Inferior parietal cortex (tissue), 1 donor: ENCODE results near the gene MAP3K5.
"Not testable (repeated sequence)": the region's sequence is repeated elsewhere in the genome, so short reads cannot be mapped to it uniquely, and the experiment has no call there.

Experiments used
- DNase-seq: peaks from one replicate; pipeline ENCODE4 v3.0.0-alpha.2; 2016; ENCODE audit errors: extremely low spot score

The MAP3K5 gene

DNA sequence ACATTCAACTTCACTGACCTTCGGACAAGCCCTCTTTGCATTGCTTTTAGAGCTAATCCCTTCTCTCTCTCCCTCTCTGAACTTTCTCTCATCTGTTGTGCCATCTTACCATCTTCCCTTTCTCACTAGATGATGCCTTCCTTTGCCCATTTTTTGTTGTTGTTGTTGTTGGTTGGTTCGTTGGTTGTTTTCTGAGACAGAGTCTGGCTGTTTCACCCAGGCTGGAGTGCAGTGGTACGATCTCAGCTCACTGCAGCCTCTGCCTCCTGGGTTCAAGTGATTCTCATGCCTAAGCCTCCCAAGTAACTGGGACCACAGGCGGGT is 18.8 kb downstream of the MAP3K5 start:
- DNase-seq = no peak

- DNase-seq = no peak
These were observed 19.4 kb downstream of the MAP3K5 start for GRCh38 chr6:136772685-136773472.

- DNase-seq = no peak
These were observed 21.0 kb downstream of the MAP3K5 start for GRCh38 chr6:136771306-136771705.

DNA sequence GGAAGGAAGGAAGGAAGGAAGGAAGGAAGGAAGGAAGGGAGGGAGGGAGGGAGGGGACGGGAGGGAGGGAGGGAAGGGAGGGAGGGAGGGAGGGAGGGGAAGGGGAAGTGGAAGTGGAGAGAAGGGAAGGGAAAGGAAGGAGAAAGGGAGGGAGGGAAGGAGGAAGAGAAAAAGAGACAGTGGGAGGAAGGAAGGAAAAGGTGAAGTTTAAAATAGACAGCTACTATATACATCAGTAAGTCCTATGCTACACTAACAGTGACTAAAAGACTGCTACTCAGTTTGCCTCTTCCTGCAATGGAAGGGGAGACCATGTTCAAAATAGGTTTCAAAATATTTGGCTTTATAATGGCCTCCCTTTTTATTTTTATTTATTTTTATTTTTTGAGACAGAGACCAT is 22.5 kb downstream of the MAP3K5 start:
- no peak for DNase-seq

GRCh38 chr6:136769124-136769523 is 23.2 kb downstream of the MAP3K5 start:
- no peak for DNase-seq

GRCh38 chr6:136767570-136768309 is 24.5 kb downstream of the MAP3K5 start:
- no peak for DNase-seq

DNA sequence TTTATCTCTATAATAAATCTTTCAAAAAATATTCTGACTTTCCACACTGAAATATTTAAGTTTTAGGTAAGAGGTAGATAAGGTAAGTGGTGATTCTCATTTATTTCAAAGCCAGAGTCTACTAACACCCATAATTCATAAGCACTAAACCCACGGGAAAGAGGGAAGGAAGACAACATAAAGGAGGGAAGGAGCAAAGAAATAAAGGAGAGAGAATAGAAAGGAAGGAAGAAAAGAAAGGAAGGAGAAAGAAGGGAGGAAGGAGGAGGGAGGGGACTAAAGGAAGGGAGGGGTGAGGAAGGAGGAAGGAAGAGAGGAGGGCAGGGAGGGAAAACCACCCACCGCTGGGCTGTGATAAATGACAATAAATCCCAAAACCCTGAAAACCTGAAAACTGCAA is 25.2 kb downstream of the MAP3K5 start:
- DNase-seq = no peak

DNA sequence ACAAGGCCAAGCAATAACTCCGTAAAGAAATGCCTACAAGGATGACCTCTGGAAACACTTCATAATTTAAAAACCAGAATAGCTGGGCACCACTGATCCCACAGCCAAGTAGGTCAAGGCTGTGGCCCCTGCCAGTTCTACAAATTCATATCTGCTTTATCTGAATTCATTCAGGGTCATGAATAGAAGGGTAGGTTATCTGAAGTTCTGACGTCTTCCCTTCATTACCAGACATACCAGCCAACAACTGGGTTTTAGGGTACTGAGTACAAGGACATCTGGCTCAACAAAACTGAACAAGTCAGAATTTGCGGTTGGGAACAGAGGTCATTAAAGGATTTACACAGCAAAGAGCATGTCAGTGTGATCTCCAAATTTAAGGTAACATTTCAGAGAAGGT is 26.0 kb downstream of the MAP3K5 start:
- no peak for DNase-seq

DNA sequence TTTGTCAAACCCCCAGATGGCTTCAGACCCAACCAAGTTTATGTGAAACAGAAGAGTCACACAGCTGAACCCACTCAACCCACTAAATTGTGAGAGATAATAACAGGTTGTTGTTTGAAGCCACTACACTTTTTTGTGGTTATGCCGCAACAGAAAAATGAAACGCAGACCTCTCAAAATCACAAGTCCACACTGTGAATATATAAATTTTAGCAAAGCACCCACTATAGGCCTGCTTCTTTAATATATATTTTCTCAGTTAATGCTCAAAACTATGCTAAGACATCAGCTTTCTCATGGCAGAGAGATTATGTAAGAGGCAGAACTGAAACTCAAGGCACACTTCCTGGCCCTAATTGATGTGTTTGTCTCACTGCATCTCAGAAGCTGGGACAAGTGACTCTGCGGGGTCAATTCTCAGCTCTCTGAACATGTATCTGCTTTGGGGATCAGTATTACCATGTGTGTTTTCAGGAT is 27.7 kb downstream of the MAP3K5 start:
- no peak for DNase-seq

- DNase-seq = no peak
These were observed 28.4 kb downstream of the MAP3K5 start for GRCh38 chr6:136763716-136764516.

DNA sequence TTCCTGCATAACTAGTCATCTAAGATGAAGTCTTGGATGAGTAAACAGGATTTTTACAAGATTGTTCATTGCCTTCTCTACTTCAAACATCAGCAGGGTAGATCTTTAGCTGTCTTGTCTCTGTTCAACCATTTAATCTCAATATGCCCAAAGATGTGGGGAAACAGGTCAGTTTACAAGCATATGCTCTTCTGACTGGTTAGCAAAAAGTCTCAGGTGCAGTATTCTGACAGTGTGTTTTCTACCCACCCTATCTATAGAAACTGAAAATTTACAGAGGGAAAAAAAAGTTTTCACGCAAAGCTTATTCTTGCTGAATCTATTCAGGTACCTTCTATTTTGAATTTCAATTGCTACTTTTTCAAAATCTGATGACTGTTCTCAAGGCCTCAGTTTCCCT is 29.0 kb downstream of the MAP3K5 start:
- DNase-seq = no peak

DNA sequence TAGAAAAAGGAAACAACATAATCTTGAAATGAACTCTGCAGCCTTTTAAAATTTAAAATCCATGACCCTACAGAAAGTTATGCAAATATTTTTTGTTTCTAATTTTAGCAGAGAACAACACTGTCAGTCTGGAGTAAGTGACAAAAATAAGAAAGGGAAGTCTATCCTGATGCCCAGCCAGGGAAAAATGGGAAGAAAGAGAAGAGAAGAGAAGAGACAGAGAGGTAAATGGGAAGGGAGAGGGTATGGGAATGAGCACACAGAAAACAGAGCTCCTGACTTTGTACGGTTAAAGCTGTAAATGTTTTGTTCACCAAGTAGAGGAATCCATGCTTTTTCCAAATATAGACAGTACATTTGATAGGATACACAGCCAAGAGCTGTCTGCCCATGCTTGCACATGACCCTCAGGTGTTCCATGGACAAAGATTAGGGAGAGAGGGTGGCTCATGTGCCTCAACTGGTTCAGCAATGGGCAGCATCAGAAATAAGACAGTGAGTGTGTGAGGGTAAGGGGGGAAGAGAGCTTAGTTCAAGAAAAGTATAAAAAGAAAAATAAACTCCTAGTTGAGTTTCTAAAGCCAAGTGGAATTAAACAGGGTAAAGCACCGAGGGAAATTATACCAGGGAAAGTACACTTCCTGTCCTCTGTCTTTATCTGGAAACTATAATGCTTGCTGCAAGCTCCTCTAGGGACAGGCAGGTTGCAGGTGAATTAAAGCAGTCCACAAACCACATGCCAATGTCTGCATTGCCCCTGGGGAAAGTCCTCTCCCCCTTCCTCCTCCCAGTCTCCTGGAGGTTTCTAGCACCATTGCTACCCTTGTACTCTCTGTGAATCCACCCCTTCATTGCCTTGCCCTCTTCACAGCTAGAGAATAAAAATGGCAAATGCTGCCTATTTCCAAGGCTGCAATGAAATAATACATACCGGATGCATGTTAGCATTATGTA is 30.0 kb downstream of the MAP3K5 start:
- DNase-seq = no peak

DNA sequence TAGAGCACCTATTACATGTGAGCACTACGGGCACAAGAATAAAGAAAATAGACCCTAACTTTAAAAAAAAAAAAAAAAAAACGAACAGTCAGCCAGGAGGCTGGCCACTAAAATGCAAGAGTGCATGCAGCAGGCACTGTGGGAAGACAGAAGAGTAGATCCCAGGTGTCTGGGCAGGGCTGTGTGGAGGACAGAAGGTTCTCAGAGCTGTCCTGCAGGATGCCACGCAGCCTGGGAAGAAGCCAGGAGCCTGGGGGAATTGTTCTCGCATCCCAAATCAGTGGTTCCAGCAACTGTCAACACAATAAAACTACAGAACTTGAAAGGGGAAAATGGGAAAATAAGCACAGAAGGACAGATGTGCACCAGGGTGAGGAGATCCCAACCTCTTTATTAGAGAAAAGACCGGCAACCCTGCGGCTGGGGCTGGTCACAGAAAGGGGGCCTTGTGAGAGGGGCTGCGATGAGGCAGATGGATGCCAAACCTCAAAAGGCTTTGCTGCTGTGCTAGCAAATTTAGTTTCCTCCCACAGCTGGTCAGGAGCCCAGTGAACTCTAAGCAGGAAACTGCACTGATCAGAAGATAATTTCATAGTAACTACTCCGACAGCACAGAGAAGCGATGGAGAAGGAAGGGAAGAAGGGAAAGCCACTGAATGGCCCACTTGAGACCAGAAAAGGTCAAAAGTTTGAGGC is 30.9 kb downstream of the MAP3K5 start:
- DNase-seq = no peak

GRCh38 chr6:136760781-136761180 is 31.5 kb downstream of the MAP3K5 start:
- not testable (repeated sequence) for DNase-seq

GRCh38 chr6:136757150-136757549 is 35.1 kb downstream of the MAP3K5 start:
- no peak for DNase-seq

- no peak for DNase-seq
These were observed 37.5 kb downstream of the MAP3K5 start for GRCh38 chr6:136754820-136755219.

DNA sequence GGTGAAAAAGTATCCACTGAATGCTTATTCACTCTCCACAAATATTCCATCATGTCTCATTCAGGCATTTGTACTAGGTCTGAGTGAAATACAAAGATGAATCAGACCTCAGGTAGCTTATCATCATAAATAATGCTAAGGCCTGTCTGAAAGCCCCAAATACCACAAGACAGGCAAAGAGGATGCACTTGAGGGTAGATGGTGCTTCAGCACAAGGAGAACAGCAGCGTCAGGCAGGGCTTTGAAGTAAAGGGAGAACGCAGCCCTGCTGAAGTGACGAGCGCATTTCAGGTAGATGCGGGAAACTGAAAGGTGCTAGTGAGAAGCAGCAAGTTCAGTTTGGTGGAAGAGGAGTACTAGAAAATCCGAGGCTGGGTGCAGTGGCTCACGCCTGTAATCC is 38.7 kb downstream of the MAP3K5 start:
- no peak for DNase-seq

DNA sequence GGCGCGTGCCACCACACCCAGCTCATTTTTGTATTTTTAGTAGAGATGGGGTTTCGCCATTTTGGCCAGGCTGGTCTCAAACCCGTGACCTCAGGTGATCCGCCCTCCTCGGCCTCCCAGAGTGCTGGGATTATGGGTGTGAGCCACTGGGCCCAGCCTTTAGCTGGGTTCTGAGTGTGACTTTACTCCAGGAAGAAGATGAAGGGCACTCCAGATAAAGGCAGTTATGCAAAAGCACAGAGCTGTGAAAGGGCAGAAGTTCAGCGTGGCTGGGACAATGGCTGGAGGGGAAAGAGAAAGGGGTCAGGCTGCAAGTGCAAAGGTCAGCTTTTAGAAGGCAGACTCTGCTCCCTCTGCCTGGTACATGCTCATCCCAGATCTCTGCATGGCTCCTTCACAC is 39.7 kb downstream of the MAP3K5 start:
- no peak for DNase-seq

- DNase-seq = no peak
These were observed 40.3 kb downstream of the MAP3K5 start for GRCh38 chr6:136751991-136752390.

DNA sequence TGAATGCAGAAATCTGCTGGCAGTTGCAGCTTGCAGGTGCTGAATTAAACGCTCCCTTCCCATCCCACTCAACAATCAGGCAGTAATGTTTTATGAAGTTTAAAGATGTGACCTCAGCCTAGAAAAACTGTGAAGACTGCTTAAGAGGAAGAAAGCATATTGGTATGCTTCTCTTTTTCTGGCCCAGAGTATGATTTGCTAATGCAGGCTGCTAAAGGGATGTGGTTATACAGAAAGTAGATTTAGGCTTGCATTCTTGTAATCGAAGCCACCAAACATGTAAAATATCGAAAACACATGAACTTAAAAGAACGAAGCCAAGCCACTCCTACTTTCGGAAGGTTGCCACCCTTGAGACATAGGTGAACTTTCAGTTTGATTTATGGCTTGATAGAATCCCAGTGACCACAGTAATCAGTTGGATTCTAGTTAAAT is 40.7 kb downstream of the MAP3K5 start:
- DNase-seq = no peak
